RPMI8226 (cell line): ENCODE data around the gene RANGAP1.
"Not testable (repeated sequence)": the region's sequence is repeated elsewhere in the genome, so short reads cannot be mapped to it uniquely, and the experiment has no call there.

Source experiments
- DNase-seq: peaks from one replicate; pipeline ENCODE4 v3.0.0-alpha.2; 2015

Gene RANGAP1

GRCh38 chr22:41296826-41297667 lies 11.1 kb upstream of the RANGAP1 start:
- DNase-seq, result no peak

DNA sequence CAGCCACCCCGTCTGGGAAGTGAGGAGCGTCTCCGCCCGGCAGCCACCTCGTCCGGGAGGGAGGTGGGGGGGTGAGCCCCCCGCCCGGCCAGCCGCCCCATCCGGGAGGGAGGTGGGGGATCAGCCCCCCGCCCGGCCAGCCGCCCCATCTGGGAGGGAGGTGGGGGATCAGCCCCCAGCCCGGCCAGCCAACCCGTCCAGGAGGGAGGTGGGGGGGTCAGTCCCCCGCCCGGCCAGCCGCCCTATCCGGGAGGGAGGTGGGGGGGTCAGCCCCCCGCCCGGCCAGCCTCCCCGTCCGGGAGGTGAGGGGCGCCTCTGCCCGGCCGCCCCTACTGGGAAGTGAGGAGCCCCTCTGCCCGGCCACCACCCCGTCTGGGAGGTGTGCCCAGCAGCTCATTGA lies 8.8 kb upstream of the RANGAP1 start:
- not testable (repeated sequence) for DNase-seq

DNA sequence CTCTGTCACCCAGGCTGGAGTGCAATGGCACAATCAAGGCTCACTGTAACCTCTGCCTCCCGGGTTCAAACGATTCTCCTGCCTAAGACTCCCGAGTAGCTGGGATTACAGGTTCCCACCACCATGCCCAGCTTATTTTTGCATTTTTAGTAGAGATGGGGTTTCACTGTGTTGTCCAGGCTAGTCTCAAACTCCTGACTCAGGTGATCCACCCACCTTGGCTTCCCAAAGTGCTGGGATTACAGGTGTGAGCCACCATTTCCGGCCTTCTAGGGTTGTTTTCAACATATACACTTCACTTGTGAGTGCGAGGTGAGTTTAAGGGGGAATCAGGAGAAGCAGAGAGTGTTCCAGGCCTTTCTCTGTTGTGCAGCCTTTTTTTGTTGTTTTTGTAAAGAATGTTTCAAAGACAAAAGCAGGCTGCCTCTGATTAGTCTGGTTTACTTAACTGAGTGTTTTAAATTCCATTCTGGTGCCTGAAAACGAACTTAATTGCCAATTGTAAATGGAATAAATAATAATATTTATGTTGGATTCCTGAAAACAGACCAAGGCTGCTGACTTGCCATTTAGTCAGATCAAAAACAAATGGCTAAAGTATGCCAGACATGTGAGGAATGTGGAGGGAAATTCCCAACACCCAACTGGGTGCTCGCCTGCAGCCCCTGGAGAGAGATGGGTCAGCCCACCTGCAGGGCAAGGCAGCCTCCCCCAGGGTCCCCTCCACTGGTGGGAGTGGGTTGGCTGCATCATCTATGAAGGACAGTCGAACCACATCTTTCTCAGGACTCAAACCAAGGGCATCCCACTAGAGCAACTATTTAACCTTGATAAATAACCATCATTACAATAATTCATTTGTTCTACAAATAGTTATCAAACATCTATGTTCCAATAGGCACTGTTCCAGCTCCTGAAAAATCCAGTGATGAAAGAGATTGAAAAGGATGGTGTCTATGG lies 4.6 kb upstream of the RANGAP1 start:
- DNase-seq, result no peak

GRCh38 chr22:41289671-41290070 lies 3.7 kb upstream of the RANGAP1 start:
- no peak for DNase-seq

- DNase-seq, result no peak
These were observed 2.4 kb upstream of the RANGAP1 start for GRCh38 chr22:41288245-41288946.

- peak; percentile 54 for DNase-seq
These were observed 678 bp upstream of the RANGAP1 start for GRCh38 chr22:41286639-41287091.

- peak; percentile 65 for DNase-seq
These were observed 557 bp downstream of the RANGAP1 start for GRCh38 chr22:41285441-41285819.

DNA sequence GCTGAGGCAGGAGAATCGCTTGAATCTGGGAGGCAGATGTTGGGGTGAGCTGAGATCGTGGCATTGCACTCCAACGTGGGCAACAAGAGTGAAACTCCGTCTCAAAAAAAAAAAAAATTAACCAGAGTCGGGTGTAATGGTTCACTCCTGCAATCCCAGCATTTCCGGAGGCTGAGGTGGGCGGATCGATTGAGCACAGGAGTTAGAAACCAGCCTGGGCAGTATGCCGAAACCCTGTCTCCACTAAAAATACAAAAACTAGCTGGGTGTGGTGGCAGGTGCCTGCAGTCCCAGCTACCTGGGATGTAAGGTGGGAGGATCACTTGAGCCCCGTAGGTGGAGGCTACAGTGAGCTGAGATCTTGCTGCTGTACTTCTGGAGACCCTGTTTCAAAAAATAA lies 1.5 kb downstream of the RANGAP1 start:
- no peak for DNase-seq

DNA sequence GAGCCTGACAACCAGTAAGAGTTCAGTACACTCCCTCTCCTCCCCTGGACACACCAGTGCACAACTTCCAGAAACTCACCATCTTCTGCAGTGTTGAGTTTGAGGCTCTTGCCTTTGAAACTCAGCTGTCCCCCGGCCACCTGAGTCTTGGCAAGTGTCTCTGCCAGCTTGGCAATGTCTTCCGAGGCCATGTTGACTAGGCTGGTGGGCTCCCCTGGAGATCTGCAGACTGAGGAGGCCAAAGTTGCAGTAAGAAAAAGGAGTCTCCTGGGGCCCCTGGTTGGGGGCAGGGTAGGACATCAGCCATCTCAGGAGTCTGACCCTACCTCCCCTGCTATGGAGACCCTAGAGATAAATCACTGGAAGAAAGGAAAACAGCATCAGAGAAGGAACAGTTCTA lies 5.1 kb downstream of the RANGAP1 start:
- DNase-seq, result no peak

DNA sequence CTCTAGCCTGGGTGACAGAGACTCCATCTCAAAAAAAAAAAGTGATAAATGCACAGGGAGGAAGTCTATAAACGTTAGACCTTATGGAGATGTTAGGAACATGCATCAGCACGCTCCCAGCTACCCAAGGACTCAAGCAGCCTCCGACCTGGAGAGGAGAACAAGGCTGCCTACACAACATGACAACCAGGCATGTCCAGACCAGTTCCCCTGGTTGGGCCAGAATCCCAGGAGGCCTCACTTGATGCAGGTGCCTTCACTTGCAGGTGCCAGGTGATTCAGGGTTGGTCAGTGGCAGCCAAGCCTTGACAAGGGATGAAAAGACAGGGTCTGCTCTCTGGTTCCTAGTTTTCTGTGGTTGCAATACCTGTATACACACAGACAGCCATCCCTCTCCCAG lies 5.9 kb downstream of the RANGAP1 start:
- no peak for DNase-seq

DNA sequence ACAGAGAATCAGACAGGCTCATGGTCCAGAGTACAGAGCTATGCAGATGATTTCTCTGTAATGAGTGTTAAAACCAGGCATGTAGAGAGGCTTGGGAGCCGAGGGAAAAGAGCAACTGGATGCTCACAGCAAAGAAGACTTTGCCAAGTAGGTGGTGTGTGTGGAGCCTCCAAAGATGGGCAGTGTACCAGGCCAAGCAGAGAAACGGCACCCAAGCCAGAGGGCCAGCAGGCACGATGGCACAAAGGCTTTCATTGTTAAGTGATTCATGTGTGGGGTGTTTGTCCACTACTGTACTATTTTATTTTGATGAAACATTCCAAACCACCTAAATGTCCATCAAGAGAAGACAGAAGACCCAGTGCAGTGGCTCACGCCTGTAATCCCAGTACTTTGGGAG lies 11.1 kb downstream of the RANGAP1 start:
- DNase-seq, result no peak

GRCh38 chr22:41273128-41273527 lies 12.9 kb downstream of the RANGAP1 start:
- DNase-seq, result no peak

DNA sequence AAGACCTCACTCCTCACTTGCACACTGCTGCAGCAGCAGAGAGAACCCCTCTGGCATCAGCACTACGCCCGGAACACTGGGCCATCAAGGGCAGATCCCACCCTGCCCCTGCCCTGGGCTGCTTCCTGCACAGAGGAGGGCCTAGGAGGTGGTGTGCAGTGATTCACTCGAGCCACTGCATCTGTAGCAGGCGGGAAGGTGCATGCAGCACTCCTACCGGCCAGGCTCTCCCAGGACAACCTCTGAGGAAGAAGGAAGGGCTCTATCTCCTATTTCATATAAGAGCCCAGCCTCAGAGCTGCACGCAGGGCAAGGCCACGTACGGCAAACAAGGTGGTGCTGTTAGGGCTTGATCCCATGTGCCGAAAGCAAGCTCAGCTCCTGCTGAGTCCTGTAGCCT lies 14.2 kb downstream of the RANGAP1 start:
- no peak for DNase-seq

DNA sequence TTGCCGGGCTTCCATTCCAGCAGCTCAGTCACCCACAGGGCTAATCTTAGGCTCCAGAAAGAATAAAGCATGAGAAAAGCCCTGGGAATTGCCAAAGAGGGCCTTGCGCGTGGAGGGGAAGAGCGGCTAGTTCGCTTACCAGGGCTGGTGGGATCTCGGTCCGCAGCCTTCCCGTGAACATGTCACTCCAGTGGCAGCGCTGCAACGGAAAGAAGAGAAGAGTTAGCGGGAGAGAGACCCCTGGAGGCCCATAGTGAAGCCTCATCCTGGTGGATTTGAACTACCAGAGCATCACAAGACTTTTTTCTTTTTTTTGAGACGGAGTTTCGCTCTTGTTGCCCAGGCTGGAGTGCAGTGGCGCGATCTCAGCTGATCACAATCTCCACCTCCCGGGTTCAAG lies 18.0 kb downstream of the RANGAP1 start:
- no peak for DNase-seq

GRCh38 chr22:41264408-41264941 lies 21.5 kb downstream of the RANGAP1 start:
- DNase-seq, result no peak

DNA sequence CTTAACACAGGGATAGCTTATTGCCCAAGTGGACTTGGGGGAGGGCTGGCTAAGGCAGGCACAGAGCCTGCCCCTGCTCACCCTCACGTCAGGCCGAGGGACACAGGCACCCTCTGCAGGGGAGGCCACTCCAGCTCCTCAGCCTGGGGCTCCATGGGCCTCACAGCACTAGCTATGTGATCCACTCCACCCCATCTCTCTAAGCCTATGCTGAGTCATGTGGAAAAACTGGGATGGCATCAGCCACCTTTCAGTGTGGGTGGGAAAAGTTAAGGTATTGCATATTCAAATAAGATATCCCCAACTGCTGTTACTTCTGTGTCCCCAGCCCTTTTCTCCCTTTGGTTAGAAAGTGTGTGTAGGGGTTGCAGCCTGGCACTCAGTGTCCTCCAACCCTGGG lies 22.3 kb downstream of the RANGAP1 start:
- no peak for DNase-seq

DNA sequence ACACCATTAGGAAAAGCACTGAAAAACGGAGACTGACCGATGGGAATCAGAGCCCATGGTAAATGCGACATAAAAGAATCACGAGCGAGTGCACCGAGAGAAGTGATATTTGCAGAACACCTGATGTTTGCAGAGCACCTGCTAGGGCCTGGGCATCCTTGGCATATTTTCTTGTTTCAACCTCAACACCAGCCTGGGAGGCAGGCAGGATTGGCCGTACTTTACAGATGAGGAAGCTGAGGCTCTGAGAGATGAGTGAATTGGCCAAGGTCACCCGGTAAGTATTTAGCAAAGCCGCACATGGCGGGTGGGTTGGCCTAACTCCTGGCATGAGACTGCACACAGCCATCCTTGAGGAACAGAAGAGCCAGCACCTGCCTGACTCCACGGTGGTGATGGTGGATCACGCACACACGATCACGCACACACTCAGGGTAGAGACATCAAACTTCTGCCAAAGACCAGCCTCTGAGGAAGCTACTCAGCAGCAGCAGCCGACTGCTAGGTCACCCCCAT lies 23.7 kb downstream of the RANGAP1 start:
- DNase-seq, result no peak

DNA sequence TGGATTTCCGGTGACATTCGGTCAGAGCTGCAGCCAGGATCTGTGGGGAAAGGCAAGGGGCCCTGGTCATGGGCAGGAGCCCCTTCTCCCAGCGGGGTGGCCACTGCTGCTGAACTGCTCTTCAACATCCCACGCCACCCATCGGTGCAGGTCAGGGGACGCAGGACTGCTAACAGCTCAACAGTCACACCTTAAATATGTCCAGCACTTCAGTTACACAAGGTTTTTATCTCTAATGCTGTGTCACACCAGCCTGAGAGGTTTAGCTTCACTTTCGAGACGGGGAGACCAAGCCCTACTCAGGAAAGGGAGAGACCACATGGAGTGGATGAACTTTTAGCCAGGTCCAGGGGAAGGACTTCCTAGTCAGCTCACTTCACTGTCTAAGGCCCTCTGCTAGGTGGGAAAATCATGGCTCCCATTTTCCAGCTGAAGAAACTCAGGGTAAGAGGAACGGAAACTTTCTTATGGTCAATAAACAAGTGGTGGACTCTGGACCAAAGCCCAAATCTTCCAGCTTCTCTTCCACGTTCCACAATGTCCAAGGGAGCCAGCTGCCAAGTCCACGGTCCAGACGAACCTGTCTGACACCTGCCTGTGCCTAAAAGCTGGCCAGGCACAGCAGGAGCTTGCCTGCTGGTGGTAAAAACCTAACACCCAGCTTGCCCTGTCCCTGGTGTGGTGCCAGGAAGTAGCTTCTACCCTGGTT lies 24.3 kb downstream of the RANGAP1 start:
- DNase-seq, result no peak

- no peak for DNase-seq
These were observed 25.1 kb downstream of the RANGAP1 start for GRCh38 chr22:41260871-41261270.

- not testable (repeated sequence) for DNase-seq
These were observed 26.2 kb downstream of the RANGAP1 start for GRCh38 chr22:41259756-41260155.

DNA sequence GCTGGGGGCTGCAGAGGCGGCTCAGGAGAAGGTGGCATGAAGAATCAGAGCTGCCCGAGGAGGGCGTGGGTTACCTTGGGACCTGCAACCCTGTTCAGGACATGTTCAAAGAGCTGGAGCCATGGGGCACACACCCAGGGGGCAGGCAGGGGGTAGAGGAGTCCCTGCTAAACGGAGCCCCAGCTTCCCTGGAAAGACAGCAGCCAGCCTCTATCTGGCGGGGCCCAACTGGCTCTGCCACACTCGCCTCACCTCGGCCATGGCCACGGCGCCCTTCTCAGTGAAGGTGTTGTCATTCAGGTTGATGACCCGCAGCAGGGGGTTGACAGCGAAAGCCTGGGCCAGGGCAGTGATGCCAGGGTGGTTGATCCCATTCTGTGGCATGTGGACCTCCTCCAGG lies 28.3 kb downstream of the RANGAP1 start:
- DNase-seq, result no peak
